Measurements from ENCODE around the gene PCDHGA10.
A peak's percentile ranks its signal among the peaks of the same experiment; 100 is the strongest.
"Not testable (repeated sequence)": the region's sequence is repeated elsewhere in the genome, so short reads cannot be mapped to it uniquely, and the experiment has no call there.

PCDHGA10 gene

GRCh38 chr5:141412854-141413539 is at the start of gene PCDHGA10:
PCDHGA10 (plus strand) TSS chr5:141412987; CDS start chr5:141413176, 189 bp downstream.
- DNase-seq: peak; percentile 77 to 79 (median 79)

- DNase-seq: no peak
Measured at GRCh38 chr5:141363952-141364660, 48.7 kb upstream of the PCDHGA10 start, which contains the start of gene PCDHGA5. PCDHGA5 (plus strand) TSS chr5:141364162; CDS start chr5:141364331, 169 bp downstream.

- no peak for DNase-seq
Measured at GRCh38 chr5:141366016-141366896, 46.5 kb upstream of the PCDHGA10 start.

- peak; percentile 34 to 51 (median 39) for DNase-seq
Measured at GRCh38 chr5:141369994-141370848, 42.6 kb upstream of the PCDHGA10 start, which contains the start of gene PCDHGB3. PCDHGB3 (plus strand) TSS chr5:141370242; CDS start chr5:141370395, 153 bp downstream.

GRCh38 chr5:141371572-141372475 is 41.0 kb upstream of the PCDHGA10 start:
- DNase-seq: no peak

GRCh38 chr5:141373673-141374317 is 39.0 kb upstream of the PCDHGA10 start, which contains the start of gene PCDHGA6:
PCDHGA6 (plus strand) TSS chr5:141373891; CDS start chr5:141374084, 193 bp downstream.
- no peak for DNase-seq

GRCh38 chr5:141374627-141375026 is 38.2 kb upstream of the PCDHGA10 start:
- no peak for DNase-seq

GRCh38 chr5:141375444-141376155 is 37.2 kb upstream of the PCDHGA10 start:
- not testable (repeated sequence) for DNase-seq

GRCh38 chr5:141382469-141383294 is 30.1 kb upstream of the PCDHGA10 start, which contains the start of gene PCDHGA7:
PCDHGA7 (plus strand) TSS chr5:141382742; CDS start chr5:141382900, 158 bp downstream.
- DNase-seq: peak in 1 of 3 donors; percentile 7

- DNase-seq: no peak
Measured at GRCh38 chr5:141383345-141383744, 29.4 kb upstream of the PCDHGA10 start.

GRCh38 chr5:141384471-141385267 is 28.1 kb upstream of the PCDHGA10 start:
- no peak for DNase-seq

- peak; percentile 43 to 60 (median 56) for DNase-seq
Measured at GRCh38 chr5:141387557-141388311, 25.1 kb upstream of the PCDHGA10 start, which contains the start of gene PCDHGB4. PCDHGB4 (plus strand) TSS chr5:141387698; CDS start chr5:141387885, 187 bp downstream.

- no peak for DNase-seq
Measured at GRCh38 chr5:141388661-141389060, 24.1 kb upstream of the PCDHGA10 start.

GRCh38 chr5:141389153-141390042 is 23.4 kb upstream of the PCDHGA10 start:
- no peak for DNase-seq

GRCh38 chr5:141392429-141393198 is 20.2 kb upstream of the PCDHGA10 start, which contains the start of gene PCDHGA8:
PCDHGA8 (plus strand) TSS chr5:141392633; CDS start chr5:141392814, 181 bp downstream.
- no peak for DNase-seq

All from suppressor macrophage treated with lipopolysaccharide for 1 hour (primary cell).